GM06990 (cell line): ENCODE data around the gene TANGO2.

Source experiments
- DNase-seq: peaks from one replicate; pipeline ENCODE4 v3.0.0-alpha.2; 2011; ENCODE audit not compliant: insufficient read length; ENCODE audit errors: extremely low read depth
- H3K27me3 ChIP-seq: replicated peaks from 2 replicates; pipeline ENCODE4 v1.6.0; 2011; ENCODE audit warnings: low read length; ENCODE audit not compliant: control insufficient read depth, insufficient read depth
- H3K36me3 ChIP-seq: 2 replicates; pipeline ENCODE4 v1.5.1; 2011; ENCODE audit warnings: low read length; ENCODE audit not compliant: control insufficient read depth, insufficient read depth
- H3K4me3 ChIP-seq: replicated peaks from 2 replicates; pipeline ENCODE4 v1.5.1; 2011; ENCODE audit warnings: low read depth, mild to moderate bottlenecking, control low read depth, low read length
- TF ChIP-seq, protein P1 (sequence below): IDR thresholded peaks from 2 replicates; pipeline ENCODE4 v1.5.1; 2011; ENCODE audit warnings: low read length, control low read depth, mild to moderate bottlenecking, inconsistent platforms; ENCODE audit not compliant: insufficient read depth, poor library complexity, severe bottlenecking

TANGO2 gene

DNA sequence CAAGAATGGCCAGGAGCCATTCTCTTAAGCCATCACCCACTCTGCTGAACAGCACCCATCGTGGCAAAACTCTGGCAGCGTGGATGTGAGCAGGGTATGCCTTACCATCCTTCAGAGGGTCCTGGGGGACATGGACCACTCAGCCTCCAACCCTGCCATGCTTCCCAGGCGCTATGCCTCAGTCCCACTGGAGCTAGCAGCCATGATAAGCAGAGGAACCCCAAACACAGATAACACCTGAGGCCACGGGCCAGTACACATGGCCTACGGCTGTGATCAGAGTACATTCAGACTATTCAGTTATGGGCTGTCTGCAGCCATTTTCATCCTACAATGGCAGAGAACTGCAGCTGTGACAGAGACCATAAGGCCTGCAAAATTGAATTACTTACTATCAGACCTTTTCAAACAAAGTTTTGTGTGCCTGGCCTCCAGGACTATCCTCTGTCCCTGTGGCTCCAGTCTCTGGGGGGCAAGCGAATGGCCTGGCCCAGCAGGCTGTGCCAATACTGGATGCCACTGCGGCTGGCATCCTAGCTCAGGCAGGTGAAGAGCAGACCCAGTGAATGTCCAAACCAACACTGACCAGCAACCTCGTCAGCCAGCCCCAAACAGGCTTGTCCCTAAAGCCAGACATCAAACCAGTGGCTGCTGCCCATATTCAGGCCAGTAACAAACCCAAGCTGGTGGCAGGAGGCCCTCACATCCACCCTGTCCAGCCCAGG lies 11.2 kb upstream of the TANGO2 start:
- no peaks in the 10 kb centered on the region for H3K27me3 ChIP-seq
- DNase-seq, result no peak
- no peaks in the 10 kb centered on the region for H3K36me3 ChIP-seq
- TF ChIP-seq, protein P1, sequence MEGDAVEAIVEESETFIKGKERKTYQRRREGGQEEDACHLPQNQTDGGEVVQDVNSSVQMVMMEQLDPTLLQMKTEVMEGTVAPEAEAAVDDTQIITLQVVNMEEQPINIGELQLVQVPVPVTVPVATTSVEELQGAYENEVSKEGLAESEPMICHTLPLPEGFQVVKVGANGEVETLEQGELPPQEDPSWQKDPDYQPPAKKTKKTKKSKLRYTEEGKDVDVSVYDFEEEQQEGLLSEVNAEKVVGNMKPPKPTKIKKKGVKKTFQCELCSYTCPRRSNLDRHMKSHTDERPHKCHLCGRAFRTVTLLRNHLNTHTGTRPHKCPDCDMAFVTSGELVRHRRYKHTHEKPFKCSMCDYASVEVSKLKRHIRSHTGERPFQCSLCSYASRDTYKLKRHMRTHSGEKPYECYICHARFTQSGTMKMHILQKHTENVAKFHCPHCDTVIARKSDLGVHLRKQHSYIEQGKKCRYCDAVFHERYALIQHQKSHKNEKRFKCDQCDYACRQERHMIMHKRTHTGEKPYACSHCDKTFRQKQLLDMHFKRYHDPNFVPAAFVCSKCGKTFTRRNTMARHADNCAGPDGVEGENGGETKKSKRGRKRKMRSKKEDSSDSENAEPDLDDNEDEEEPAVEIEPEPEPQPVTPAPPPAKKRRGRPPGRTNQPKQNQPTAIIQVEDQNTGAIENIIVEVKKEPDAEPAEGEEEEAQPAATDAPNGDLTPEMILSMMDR, result no peak
- no peak overlapping the region for H3K4me3 ChIP-seq

GRCh38 chr22:20010307-20011122 lies 10.4 kb upstream of the TANGO2 start:
- TF ChIP-seq, protein P1, result no peak
- H3K4me3 ChIP-seq, result no peak overlapping the region
- no peak for DNase-seq

GRCh38 chr22:20011123-20011992 lies 9.6 kb upstream of the TANGO2 start:
- H3K27me3 ChIP-seq, result no peaks in the 10 kb centered on the region
- TF ChIP-seq, protein P1, result no peak
- no peak overlapping the region for H3K4me3 ChIP-seq
- H3K36me3 ChIP-seq, result no peaks in the 10 kb centered on the region
- DNase-seq, result no peak

More at GRCh38 chr22:20010307-20011122, 10.4 kb upstream of the TANGO2 start:
- H3K36me3 ChIP-seq, result no peaks in the 10 kb centered on the region
- no peaks in the 10 kb centered on the region for H3K27me3 ChIP-seq

GRCh38 chr22:20011993-20012740 lies 8.7 kb upstream of the TANGO2 start:
- no peaks in the 10 kb centered on the region for H3K36me3 ChIP-seq
- TF ChIP-seq, protein P1, result no peak
- H3K27me3 ChIP-seq, result no peaks in the 10 kb centered on the region
- no peak for DNase-seq
- H3K4me3 ChIP-seq, result no peak overlapping the region

GRCh38 chr22:20012741-20013331 lies 8.1 kb upstream of the TANGO2 start:
- DNase-seq, result no peak
- Histone ChIP-seq H3K4me3 (no peak overlapping the region), H3K27me3 (no peaks in the 10 kb centered on the region), H3K36me3 (no peaks in the 10 kb centered on the region)
- TF ChIP-seq, protein P1, result no peak
